Measurements from ENCODE around the gene TM4SF20.
"Not testable (repeated sequence)": the region's sequence is repeated elsewhere in the genome, so short reads cannot be mapped to it uniquely, and the experiment has no call there.

The TM4SF20 gene

DNA sequence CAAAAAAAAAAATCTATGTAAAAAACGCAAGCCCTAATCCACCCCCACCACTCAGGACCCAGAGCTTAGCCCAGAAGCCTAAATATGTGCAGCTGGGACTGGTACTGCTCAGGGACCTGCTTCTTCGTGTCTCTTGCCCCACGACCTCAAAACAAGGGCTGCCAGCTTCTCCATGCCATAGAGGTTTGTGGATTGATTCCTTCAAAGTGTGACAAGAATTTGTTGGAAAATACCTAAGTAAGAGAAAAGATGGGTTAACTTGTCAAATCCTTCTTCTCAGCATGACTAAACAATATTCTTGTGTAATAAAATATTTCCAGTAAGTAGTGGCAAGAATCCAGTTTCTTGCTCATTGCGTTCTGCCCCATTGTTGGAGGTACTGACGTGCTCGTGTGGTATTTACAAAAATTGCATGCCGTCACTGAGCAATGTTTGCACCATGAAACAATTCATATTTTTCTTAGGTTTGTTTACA, 9.5 kb upstream of the TM4SF20 start:
- H3K9me3 ChIP-seq, result no peaks in the 10 kb centered on the region
- no peaks in the 10 kb centered on the region for H3K36me3 ChIP-seq
- peaks cover 12% of the 10 kb centered on the region for H3K27me3 ChIP-seq
- peaks cover 3 to 11% of the 10 kb centered on the region in 2 experiments for H3K4me1 ChIP-seq (ENCODE audit: control insufficient read depth in 1 of 2, insufficient read depth in 1 of 2, low read depth in 1 of 2, low read length in 1 of 2)
- H3K27ac ChIP-seq, result no peak overlapping the region
- TF ChIP-seq, protein P1, sequence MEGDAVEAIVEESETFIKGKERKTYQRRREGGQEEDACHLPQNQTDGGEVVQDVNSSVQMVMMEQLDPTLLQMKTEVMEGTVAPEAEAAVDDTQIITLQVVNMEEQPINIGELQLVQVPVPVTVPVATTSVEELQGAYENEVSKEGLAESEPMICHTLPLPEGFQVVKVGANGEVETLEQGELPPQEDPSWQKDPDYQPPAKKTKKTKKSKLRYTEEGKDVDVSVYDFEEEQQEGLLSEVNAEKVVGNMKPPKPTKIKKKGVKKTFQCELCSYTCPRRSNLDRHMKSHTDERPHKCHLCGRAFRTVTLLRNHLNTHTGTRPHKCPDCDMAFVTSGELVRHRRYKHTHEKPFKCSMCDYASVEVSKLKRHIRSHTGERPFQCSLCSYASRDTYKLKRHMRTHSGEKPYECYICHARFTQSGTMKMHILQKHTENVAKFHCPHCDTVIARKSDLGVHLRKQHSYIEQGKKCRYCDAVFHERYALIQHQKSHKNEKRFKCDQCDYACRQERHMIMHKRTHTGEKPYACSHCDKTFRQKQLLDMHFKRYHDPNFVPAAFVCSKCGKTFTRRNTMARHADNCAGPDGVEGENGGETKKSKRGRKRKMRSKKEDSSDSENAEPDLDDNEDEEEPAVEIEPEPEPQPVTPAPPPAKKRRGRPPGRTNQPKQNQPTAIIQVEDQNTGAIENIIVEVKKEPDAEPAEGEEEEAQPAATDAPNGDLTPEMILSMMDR (IDR thresholded peaks at IDR 0.05), result no peak
- H3K4me3 ChIP-seq (ENCODE audit: low read depth in 1 of 2, low read length in 1 of 2), result no peak overlapping the region

DNA sequence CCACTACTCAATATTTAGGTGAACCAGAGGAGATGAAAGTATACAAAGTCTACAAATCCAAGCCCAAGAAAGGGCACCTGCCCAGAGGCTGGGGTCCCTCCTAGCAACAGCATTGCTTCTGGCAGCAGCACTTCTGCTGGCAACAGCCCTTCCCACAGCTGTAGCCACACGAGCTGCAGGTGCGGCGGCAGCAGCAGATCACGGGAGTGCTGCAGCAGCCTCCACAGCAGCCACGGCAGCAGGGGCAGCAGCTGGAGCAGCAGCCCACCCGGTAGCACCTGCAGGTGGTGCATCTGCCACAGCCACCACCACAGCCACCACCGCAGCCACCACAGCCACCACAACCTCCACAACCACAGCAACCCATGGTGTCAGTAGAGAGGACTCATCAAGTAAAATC, 8.5 kb upstream of the TM4SF20 start, which contains the start of gene SCYGR1:
Gene SCYGR1, minus strand, starts transcription at position 367 of the 400 bp plus-strand sequence. Its CDS starts 0 bp downstream, at position 367.
- H3K9me3 ChIP-seq; H3K27ac ChIP-seq; H3K36me3 ChIP-seq; H3K4me3 ChIP-seq (ENCODE audit: low read depth in 1 of 2, low read length in 1 of 2): not testable (repeated sequence)
- H3K4me1 ChIP-seq (ENCODE audit: control insufficient read depth in 1 of 2, insufficient read depth in 1 of 2, low read depth in 1 of 2, low read length in 1 of 2), result peaks cover 3 to 11% of the 10 kb centered on the region in 2 experiments
- peaks cover 12% of the 10 kb centered on the region for H3K27me3 ChIP-seq

DNA sequence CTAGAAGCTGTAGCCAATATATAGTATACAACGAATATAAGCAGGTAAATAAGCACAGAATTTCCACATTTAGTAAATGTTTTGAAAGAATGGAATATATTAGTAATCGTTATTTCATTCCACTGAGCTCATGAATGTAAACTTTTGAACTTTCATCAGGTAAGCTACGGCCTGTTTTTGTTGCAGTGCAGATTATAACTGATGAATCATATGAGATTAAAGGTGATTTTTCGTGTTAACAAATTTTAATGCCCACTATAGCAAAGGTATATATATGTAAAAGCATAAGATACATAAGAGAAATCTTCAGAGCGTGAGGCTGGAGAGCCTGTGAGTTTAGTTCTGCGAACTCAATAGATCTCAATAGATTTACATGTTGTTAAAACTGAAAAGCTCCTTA, 7.5 kb upstream of the TM4SF20 start:
- TF ChIP-seq, protein P1 (IDR thresholded peaks at IDR 0.05), result no peak
- Histone ChIP-seq H3K36me3 (no peaks in the 10 kb centered on the region), H3K9me3 (no peaks in the 10 kb centered on the region), H3K27me3 (peaks cover 12% of the 10 kb centered on the region), H3K4me1 (ENCODE audit: control insufficient read depth in 1 of 2, insufficient read depth in 1 of 2, low read depth in 1 of 2, low read length in 1 of 2) (peaks cover 3 to 11% of the 10 kb centered on the region in 2 experiments), H3K4me3 (ENCODE audit: low read depth in 1 of 2, low read length in 1 of 2) (no peak overlapping the region), H3K27ac (no peak overlapping the region)

DNA sequence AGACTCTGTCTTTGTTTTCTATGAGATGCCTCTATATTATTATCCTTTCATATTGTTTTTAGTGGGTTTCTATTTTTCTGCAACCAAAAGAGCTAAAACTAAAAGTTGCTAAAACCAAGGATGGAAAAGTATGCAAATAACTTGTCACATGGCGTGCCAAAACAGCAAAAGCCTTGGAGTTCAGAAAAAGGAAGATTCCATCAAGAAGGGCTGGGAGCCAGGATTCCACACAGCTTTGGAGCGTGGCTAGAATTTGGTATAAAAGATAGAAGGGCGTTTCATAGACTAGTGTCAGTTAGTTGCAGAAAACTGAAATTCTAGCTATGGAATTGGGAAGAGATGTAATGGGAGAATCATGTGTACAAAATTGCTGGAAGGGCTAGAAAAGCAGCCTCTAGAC, 4.6 kb upstream of the TM4SF20 start:
- Histone ChIP-seq H3K4me3 (ENCODE audit: low read depth in 1 of 2, low read length in 1 of 2) (no peak overlapping the region), H3K9me3 (no peaks in the 10 kb centered on the region), H3K27me3 (peaks cover 32% of the 10 kb centered on the region), H3K4me1 (ENCODE audit: control insufficient read depth in 1 of 2, insufficient read depth in 1 of 2, low read depth in 1 of 2, low read length in 1 of 2) (peaks cover 3 to 11% of the 10 kb centered on the region in 2 experiments), H3K36me3 (no peaks in the 10 kb centered on the region), H3K27ac (no peak overlapping the region)
- TF ChIP-seq, protein P1 (IDR thresholded peaks at IDR 0.05), result no peak

DNA sequence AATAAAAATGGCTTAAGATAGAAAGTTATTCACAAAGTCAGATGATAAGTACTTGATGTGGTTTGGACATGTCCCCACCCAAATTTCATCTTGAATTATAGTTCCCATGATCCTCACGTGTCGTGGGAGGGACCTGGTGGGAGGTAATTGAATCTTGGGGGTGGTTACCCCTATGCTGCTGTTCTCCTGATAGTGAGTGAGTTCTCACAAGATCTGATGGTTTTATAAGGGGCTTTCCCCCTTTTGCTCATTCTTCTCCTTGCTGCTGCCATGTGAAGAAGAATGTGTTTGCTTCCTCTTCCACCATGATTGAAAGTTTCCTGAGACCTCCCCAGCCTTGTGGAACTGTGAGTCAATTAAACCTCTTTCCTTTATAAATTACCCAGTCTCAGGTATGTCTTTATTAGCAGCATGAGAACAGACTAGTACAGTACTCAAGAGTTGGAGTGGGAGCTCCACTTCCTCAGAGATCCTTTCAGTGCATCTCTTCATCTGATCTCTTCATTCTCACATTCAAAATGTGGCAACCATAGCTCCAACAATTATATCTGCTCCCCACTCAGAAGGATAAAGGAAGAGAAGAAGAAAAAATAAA, 3.2 kb upstream of the TM4SF20 start:
- Histone ChIP-seq H3K4me1 (ENCODE audit: control insufficient read depth in 1 of 2, insufficient read depth in 1 of 2, low read depth in 1 of 2, low read length in 1 of 2) (peaks cover 3 to 11% of the 10 kb centered on the region in 2 experiments), H3K27me3 (peaks cover 40% of the 10 kb centered on the region)
- not testable (repeated sequence) for H3K9me3 ChIP-seq; H3K4me3 ChIP-seq (ENCODE audit: low read depth in 1 of 2, low read length in 1 of 2); H3K27ac ChIP-seq; H3K36me3 ChIP-seq

DNA sequence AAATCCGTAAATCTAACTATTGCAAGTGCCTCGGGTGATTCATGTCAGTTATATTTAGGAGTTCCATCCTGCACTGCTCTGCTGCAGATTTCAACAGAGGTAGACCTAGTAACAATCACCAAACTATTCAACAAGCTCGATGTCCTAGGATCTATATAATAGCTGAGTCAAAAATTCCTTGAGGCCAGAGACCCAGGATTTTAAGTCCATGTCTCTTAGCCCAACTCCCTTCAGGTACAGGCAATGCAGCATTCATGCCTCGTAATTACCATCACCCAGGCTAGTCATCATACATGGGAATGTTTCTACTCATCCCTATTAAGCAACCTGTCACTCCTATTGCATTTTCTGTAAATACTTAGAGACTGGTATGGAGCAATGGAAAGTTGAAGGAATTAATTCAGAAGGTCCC, 729 bp downstream of the TM4SF20 start:
- Histone ChIP-seq H3K36me3 (no peaks in the 10 kb centered on the region), H3K9me3 (no peaks in the 10 kb centered on the region), H3K4me1 (ENCODE audit: control insufficient read depth in 1 of 2, insufficient read depth in 1 of 2, low read depth in 1 of 2, low read length in 1 of 2) (peaks cover 0 to 8% of the 10 kb centered on the region in 2 experiments), H3K27me3 (peaks cover 30% of the 10 kb centered on the region), H3K4me3 (ENCODE audit: low read depth in 1 of 2, low read length in 1 of 2) (no peak overlapping the region), H3K27ac (no peak overlapping the region)
- TF ChIP-seq, protein P1 (IDR thresholded peaks at IDR 0.05), result no peak

Measured in neutrophil (primary cell).